Measurements from ENCODE around the gene PNMA6E. TPM values are rescaled to one million over a fixed set of nuclear protein-coding genes. Genes with fewer than 3 reads are reported as not detected.

The PNMA6E gene
- total and polyA plus RNA-seq, 2 of the 13 experiments (the other 11 are each of a cell fraction or from before 2014, with no cell fraction given), result not detected

GRCh38 chrX:153440556-153441135, 39.5 kb upstream of the PNMA6E start:
- H3K9me3 ChIP-seq (ENCODE audit: low read length), result no peaks in the 10 kb centered on the region
- no peaks in the 10 kb centered on the region; a peak in 1 of 5 replicates for H3K27me3 ChIP-seq (ENCODE audit: control insufficient read depth in 1 of 2, insufficient read depth in 2 of 2, low read length in 2 of 2)
- H3K4me1 ChIP-seq (ENCODE audit: insufficient read depth, low read length), result no peaks in the 10 kb centered on the region
- ATAC-seq, result no peak
- WGBS (ENCODE audit: low lambda C conversion rate), result 0% methylated on average over 1 of the region's 13 CpGs
- H3K36me3 ChIP-seq (replicated peaks in 1 of 2; ENCODE audit: control insufficient read depth in 1 of 2, insufficient read depth in 2 of 2, low read length in 2 of 2), result no peaks in the 10 kb centered on the region
- no peak for FAIRE-seq
- in situ Hi-C loops (cut with HindIII; ENCODE audit: extremely low pct_ligation_motif_present, low pct_unique_long_range_greater_than_20kb), result no loop called here
- no peak overlapping the region for H3K4me3 ChIP-seq (replicated peaks in 1 of 3; ENCODE audit: insufficient read depth in 1 of 3, low read depth in 2 of 3, low read length in 3 of 3)
- H2AFZ ChIP-seq (ENCODE audit: low read length), result no peak overlapping the region
- H3K4me2 ChIP-seq (ENCODE audit: low read depth, low read length), result no peak overlapping the region
- ChIA-PET CTCF (ENCODE audit: low intra/inter-chr PET ratio, low total read pairs) (no interaction called here), POLR2A (no interaction called here)
- H3K79me2 ChIP-seq (ENCODE audit: insufficient read depth, low read length), result no peaks in the 10 kb centered on the region
- H4K20me1 ChIP-seq (ENCODE audit: insufficient read depth, low read length), result no peaks in the 10 kb centered on the region
- H3K27ac ChIP-seq (ENCODE audit: extremely low read length, insufficient read depth, low read length), result no peak overlapping the region
- no TSS peak for BruUV-seq (replicated peaks)
- H3K9ac ChIP-seq (ENCODE audit: insufficient read depth, low read depth, low read length), result no peak overlapping the region
- DNase-seq (ENCODE audit: low spot score), result no peak
- intact Hi-C loops (cut with micrococcal nuclease; ENCODE audit: unreplicated experiment), result no loop called here
- TF ChIP-seq PCBP2 (optimal IDR thresholded peaks at IDR 0.05; ENCODE audit: low read depth, low read length, poor library complexity, severe bottlenecking) (no peak), RAD51 (IDR thresholded peaks at IDR 0.05; ENCODE audit: borderline replicate concordance) (no peak), KDM5B (CRISPR knock-in tag; IDR thresholded peaks at IDR 0.05; ENCODE audit: borderline replicate concordance) (no peak), HCFC1 (IDR thresholded peaks at IDR 0.05; ENCODE audit: low read depth, low read length) (no peak), ZNF839 (CRISPR knock-in tag; IDR thresholded peaks at IDR 0.05; ENCODE audit: borderline replicate concordance) (no peak), ATF2 (CRISPR knock-in tag; IDR thresholded peaks at IDR 0.05) (no peak), LRRFIP1 (CRISPR knock-in tag; conservative IDR thresholded peaks at IDR 0.05) (no peak), ZNF556 (CRISPR knock-in tag; IDR thresholded peaks at IDR 0.05; ENCODE audit: borderline replicate concordance) (no peak), TBX2 (CRISPR knock-in tag; IDR thresholded peaks at IDR 0.05; ENCODE audit: borderline replicate concordance) (no peak), ZSCAN12 (CRISPR knock-in tag; IDR thresholded peaks at IDR 0.05) (no peak), ZNF143 (CRISPR knock-in tag; IDR thresholded peaks at IDR 0.05) (no peak), FOXO4 (CRISPR knock-in tag; conservative IDR thresholded peaks at IDR 0.05) (no peak), THAP9 (CRISPR knock-in tag; IDR thresholded peaks at IDR 0.05; ENCODE audit: borderline replicate concordance) (no peak), FLYWCH1 (CRISPR knock-in tag; IDR thresholded peaks at IDR 0.05) (no peak)

Data from HepG2 (cell line).